HEK293 (cell line): Measurements from ENCODE around the gene CADM1.

Experiments used
- CTCF ChIA-PET: fragments of 350-600 bp; formaldehyde crosslinking; extraction: SDS; loops from one replicate; lab custom pipeline; 2021; ENCODE audit warnings: antibody characterized with exemption; lab: Yijun Ruan, JAX
- POLR2A ChIA-PET: fragments of 300-600 bp; formaldehyde crosslinking; extraction: SDS; loops from one replicate; lab custom pipeline; 2020; ENCODE audit warnings: antibody characterized with exemption, inconsistent platforms; lab: Yijun Ruan, JAX
- H3K27ac ChIP-seq: fragments of 200-500 bp; sonication (Bioruptor generic); 2 replicates; pipeline ENCODE4 v1.5.1; 2014; ENCODE audit warnings: low read depth, low read length, control low read depth, inconsistent platforms; ENCODE audit errors: extremely low read depth
- H3K36me3 ChIP-seq, 2 experiments: fragments of 200-500 bp in 1 of 2; sonication (Bioruptor generic) in 1 of 2; 1 replicate in 1 of 2; 2 replicates in 1 of 2; pipeline ENCODE4 v1.5.1; 2014 to 2017; ENCODE audit warnings: inconsistent platforms in 2 of 2, low read length in 2 of 2; ENCODE audit not compliant: control insufficient read depth in 2 of 2, insufficient read depth in 1 of 2
- H3K4me1 ChIP-seq: fragments of 200-500 bp; sonication (Bioruptor generic); 2 replicates; pipeline ENCODE4 v1.5.1; 2014; ENCODE audit warnings: mild to moderate bottlenecking, low read length, inconsistent platforms; ENCODE audit not compliant: control insufficient read depth, insufficient read depth
- H3K4me3 ChIP-seq: 2 replicates; pipeline ENCODE4 v1.5.1; 2011; ENCODE audit warnings: low read depth, mild to moderate bottlenecking, control low read depth, low read length, moderate library complexity
- H3K9me3 ChIP-seq: fragments of 200-500 bp; sonication (Bioruptor generic); 2 replicates; pipeline ENCODE4 v1.5.1; 2014; ENCODE audit warnings: low read depth, low read length, inconsistent platforms; ENCODE audit not compliant: control insufficient read depth, insufficient read depth
- GLI2 ChIP-seq: fragments of 450-650 bp; formaldehyde crosslinking; IDR thresholded peaks from 2 replicates; pipeline ENCODE4; 2017; ENCODE audit warnings: missing biosample characterization, missing genetic modification characterization, low read depth, borderline replicate concordance
- MEIS1 ChIP-seq: sonication (generic); formaldehyde crosslinking; IDR thresholded peaks from 2 replicates; pipeline ENCODE4 v1.8.1; 2022; ENCODE audit warnings: missing genetic modification reagents, mild to moderate bottlenecking, borderline replicate concordance
- OSR2 ChIP-seq: fragments of 450-650 bp; formaldehyde crosslinking; IDR thresholded peaks from 2 replicates; pipeline ENCODE4 v1.5.1; 2016; ENCODE audit warnings: missing biosample characterization, missing genetic modification characterization
- PRDM6 ChIP-seq: fragments of 450-650 bp; formaldehyde crosslinking; IDR thresholded peaks from 2 replicates; pipeline ENCODE4 v1.5.1; 2017; ENCODE audit warnings: missing biosample characterization, missing genetic modification characterization
- SCRT2 ChIP-seq: fragments of 450-650 bp; formaldehyde crosslinking; IDR thresholded peaks from 2 replicates; pipeline ENCODE4 v1.5.1; 2016; ENCODE audit warnings: missing biosample characterization, missing genetic modification characterization
- SP7 ChIP-seq: fragments of 450-650 bp; formaldehyde crosslinking; IDR thresholded peaks from 2 replicates; pipeline ENCODE4 v1.5.1; 2016; ENCODE audit warnings: missing biosample characterization, missing genetic modification characterization
- ZBTB17 ChIP-seq: fragments of 450-650 bp; formaldehyde crosslinking; IDR thresholded peaks from 2 replicates; pipeline ENCODE4 v1.5.1; 2016; ENCODE audit warnings: missing biosample characterization, missing genetic modification characterization
- ZEB2 ChIP-seq: fragments of 450-650 bp; formaldehyde crosslinking; IDR thresholded peaks from 2 replicates; pipeline ENCODE4 v1.5.1; 2016; ENCODE audit warnings: missing biosample characterization, missing genetic modification characterization
- ZFHX2 ChIP-seq: fragments of 450-650 bp; formaldehyde crosslinking; conservative IDR thresholded peaks from 2 replicates; pipeline ENCODE4 v1.5.1; 2016; ENCODE audit warnings: missing biosample characterization, missing genetic modification characterization
- ZNF132 ChIP-seq: fragments of 450-650 bp; formaldehyde crosslinking; IDR thresholded peaks from 2 replicates; pipeline ENCODE4 v1.5.1; 2017; ENCODE audit warnings: missing biosample characterization, missing genetic modification characterization, borderline replicate concordance
- ZNF138 ChIP-seq: fragments of 450-650 bp; formaldehyde crosslinking; IDR thresholded peaks from 2 replicates; pipeline ENCODE4 v1.5.1; 2016; ENCODE audit warnings: missing biosample characterization, missing genetic modification characterization, borderline replicate concordance
- ZNF211 ChIP-seq: fragments of 450-650 bp; formaldehyde crosslinking; IDR thresholded peaks from 2 replicates; pipeline ENCODE4 v1.5.1; 2016; ENCODE audit warnings: low read depth, missing biosample characterization, missing genetic modification characterization
- ZNF280C ChIP-seq: fragments of 450-650 bp; formaldehyde crosslinking; IDR thresholded peaks from 2 replicates; pipeline ENCODE4 v1.5.1; 2016; ENCODE audit warnings: missing biosample characterization, missing genetic modification characterization
- ZNF510 ChIP-seq: fragments of 450-650 bp; formaldehyde crosslinking; IDR thresholded peaks from 2 replicates; pipeline ENCODE4 v1.5.1; 2018; ENCODE audit warnings: mild to moderate bottlenecking, missing genetic modification characterization, missing biosample characterization; ENCODE audit not compliant: insufficient replicate concordance
- ZNF513 ChIP-seq: fragments of 450-650 bp; IDR thresholded peaks from 2 replicates; pipeline ENCODE4 v1.5.1; 2018; ENCODE audit warnings: missing biosample characterization, missing genetic modification characterization
- ZNF514 ChIP-seq: fragments of 450-650 bp; formaldehyde crosslinking; IDR thresholded peaks from 2 replicates; pipeline ENCODE4 v1.5.1; 2016; ENCODE audit warnings: missing biosample characterization, missing genetic modification characterization
- ZNF521 ChIP-seq: fragments of 450-650 bp; formaldehyde crosslinking; IDR thresholded peaks from 2 replicates; pipeline ENCODE4 v1.5.1; 2017; ENCODE audit warnings: missing biosample characterization, mild to moderate bottlenecking, missing genetic modification characterization
- ZNF621 ChIP-seq: fragments of 450-650 bp; formaldehyde crosslinking; IDR thresholded peaks from 2 replicates; pipeline ENCODE4 v1.5.1; 2017; ENCODE audit warnings: missing biosample characterization, missing genetic modification characterization
- ZNF623 ChIP-seq: fragments of 450-650 bp; formaldehyde crosslinking; IDR thresholded peaks from 2 replicates; pipeline ENCODE4 v1.5.1; 2016; ENCODE audit warnings: missing biosample characterization, missing genetic modification characterization
- ZNF639 ChIP-seq: fragments of 450-650 bp; formaldehyde crosslinking; IDR thresholded peaks from 2 replicates; pipeline ENCODE4 v1.5.1; 2016; ENCODE audit warnings: missing biosample characterization, missing genetic modification characterization
- ZSCAN30 ChIP-seq: fragments of 450-650 bp; IDR thresholded peaks from 2 replicates; pipeline ENCODE4 v1.5.1; 2018; ENCODE audit warnings: missing biosample characterization, mild to moderate bottlenecking, missing genetic modification characterization, moderate library complexity

Gene CADM1

GRCh38 chr11:115498354-115498753, 5.9 kb downstream of the CADM1 start:
- TF ChIP-seq ZFHX2 (tag by site-specific recombination) (no peak), ZNF132 (tag by site-specific recombination) (no peak), MEIS1 (CRISPR knock-in tag) (no peak), ZNF621 (tag by site-specific recombination) (no peak), ZNF639 (tag by site-specific recombination) (no peak), PRDM6 (tag by site-specific recombination) (peak; percentile 50), ZBTB17 (0 out of 2 replicates have a peak, but pooled peaks have one; percentile 18), ZNF521 (tag by site-specific recombination) (no peak), ZNF623 (tag by site-specific recombination) (no peak), ZNF513 (tag by site-specific recombination) (no peak), ZEB2 (tag by site-specific recombination) (peak; percentile 28; the same call in 1 of the 2 replicates), GLI2 (tag by site-specific recombination) (peak; percentile 25; the same call in 1 of the 2 replicates), OSR2 (peak; percentile 58; the same call in 1 of the 2 replicates), ZNF211 (tag by site-specific recombination) (no peak), SCRT2 (no peak), ZSCAN30 (no peak), ZNF514 (tag by site-specific recombination) (no peak), ZNF280C (no peak)
- CTCF ChIA-PET, result interaction anchor here (0.7 to 0.9 kb wide), 2 partner anchors 9 to 26 kb away, joined by 3 to 5 read pairs; no protein-coding TSS in a partner anchor
- H3K4me1 ChIP-seq, result peaks cover 19% of the 10 kb centered on the region; the same call in 1 of the 2 replicates
- POLR2A ChIA-PET, result interaction anchor here (1.6 kb wide), 1 partner anchor 124 kb away, joined by 4 read pairs; no protein-coding TSS in a partner anchor
- H3K36me3 ChIP-seq, result no peaks in the 10 kb centered on the region
- H3K4me3 ChIP-seq, result no peak overlapping the region
- no peak overlapping the region for H3K27ac ChIP-seq
- H3K9me3 ChIP-seq, result no peaks in the 10 kb centered on the region

- Histone ChIP-seq H3K4me3 (no peak overlapping the region), H3K36me3 (no peaks in the 10 kb centered on the region), H3K9me3 (no peaks in the 10 kb centered on the region), H3K27ac (no peak overlapping the region), H3K4me1 (peaks cover 19% of the 10 kb centered on the region; the same call in 1 of the 2 replicates)
- POLR2A ChIA-PET, result interaction anchor here (1.6 kb wide), 1 partner anchor 125 kb away, joined by 4 read pairs; no protein-coding TSS in a partner anchor
- TF ChIP-seq OSR2 (peak; percentile 63), ZNF510 (tag by site-specific recombination) (no peak), PRDM6 (tag by site-specific recombination) (peak; percentile 93), ZNF138 (no peak), SP7 (tag by site-specific recombination) (peak; percentile 84)
- CTCF ChIA-PET, result interaction anchor here (0.7 kb wide), 1 partner anchor 581 kb away, joined by 3 read pairs; no protein-coding TSS in a partner anchor
Observed at GRCh38 chr11:115497303-115497702, 6.9 kb downstream of the CADM1 start.
